Neural cell (in vitro differentiated cells): Measurements from ENCODE around the gene FGF14.
A peak's percentile ranks its signal among the peaks of the same experiment; 100 is the strongest.

ENCODE experiments used
- EP300 ChIP-seq: fragments of 450-650 bp; conservative IDR thresholded peaks from 2 replicates; pipeline ENCODE4 v1.6.1; 2014; ENCODE audit warnings: antibody characterized with exemption, mild to moderate bottlenecking, moderate library complexity; ENCODE audit not compliant: poor library complexity, severe bottlenecking
- EZH2 ChIP-seq: fragments of 200-600, 300-800 bp; shearing (Covaris generic), sonication (generic); IDR thresholded peaks from 2 replicates; pipeline ENCODE4 v1.6.1; 2014; ENCODE audit warnings: antibody characterized with exemption, low read length, borderline replicate concordance, mild to moderate bottlenecking; ENCODE audit not compliant: insufficient read depth, poor library complexity, severe bottlenecking
- MXI1 ChIP-seq: fragments of 450-650 bp; conservative IDR thresholded peaks from 2 replicates; pipeline ENCODE4 v1.6.1; 2014; ENCODE audit warnings: antibody characterized with exemption, mild to moderate bottlenecking; ENCODE audit not compliant: poor library complexity, severe bottlenecking
- POLR2AphosphoS5 ChIP-seq: IDR thresholded peaks from 2 replicates; pipeline ENCODE4 v1.6.1; 2012
- RAD21 ChIP-seq: fragments of 450-650 bp; conservative IDR thresholded peaks from 2 replicates; pipeline ENCODE4 v1.6.1; 2014; ENCODE audit warnings: antibody characterized with exemption, mild to moderate bottlenecking, moderate library complexity
- SMC3 ChIP-seq: fragments of 450-650 bp; conservative IDR thresholded peaks from 2 replicates; pipeline ENCODE4 v1.6.1; 2014; ENCODE audit warnings: antibody characterized with exemption, mild to moderate bottlenecking, moderate library complexity; ENCODE audit not compliant: poor library complexity
- TAF1 ChIP-seq: IDR thresholded peaks from 2 replicates; pipeline ENCODE4 v1.6.1; 2012; ENCODE audit warnings: low read depth
- TF ChIP-seq, protein P1 (sequence below): fragments of 450-650 bp; IDR thresholded peaks from 2 replicates; pipeline ENCODE4 v1.5.1; 2014; ENCODE audit warnings: antibody characterized with exemption, mild to moderate bottlenecking, moderate library complexity; ENCODE audit not compliant: poor library complexity, severe bottlenecking
- TF ChIP-seq, protein P2 (sequence below): IDR thresholded peaks from 2 replicates; pipeline ENCODE4 v1.6.1; 2012; ENCODE audit warnings: borderline replicate concordance

DNA sequence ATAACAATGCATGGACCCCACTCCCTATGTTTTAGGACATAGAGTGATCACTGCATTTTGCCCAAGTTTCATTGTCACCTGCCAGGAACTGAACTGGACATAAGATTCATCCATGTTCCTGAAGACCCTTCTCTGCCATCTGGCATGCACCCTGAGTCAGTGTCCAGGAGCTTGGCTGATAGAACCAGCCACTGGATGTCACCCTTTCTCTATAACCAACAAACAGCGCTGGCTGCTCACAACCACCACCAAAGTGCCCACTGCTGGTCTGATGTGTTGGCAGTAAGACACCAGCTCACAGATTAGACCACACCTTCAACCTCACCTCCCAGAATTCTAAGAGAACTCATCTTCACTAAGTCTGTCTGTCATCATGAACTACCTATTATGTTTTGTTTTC, 616.0 kb downstream of the FGF14 start:
- TF ChIP-seq POLR2AphosphoS5 (no peak), TAF1 (no peak), EZH2 (no peak), SMC3 (peak; percentile 73), EP300 (no peak), MXI1 (no peak), RAD21 (peak; percentile 68)
- TF ChIP-seq, protein P1, sequence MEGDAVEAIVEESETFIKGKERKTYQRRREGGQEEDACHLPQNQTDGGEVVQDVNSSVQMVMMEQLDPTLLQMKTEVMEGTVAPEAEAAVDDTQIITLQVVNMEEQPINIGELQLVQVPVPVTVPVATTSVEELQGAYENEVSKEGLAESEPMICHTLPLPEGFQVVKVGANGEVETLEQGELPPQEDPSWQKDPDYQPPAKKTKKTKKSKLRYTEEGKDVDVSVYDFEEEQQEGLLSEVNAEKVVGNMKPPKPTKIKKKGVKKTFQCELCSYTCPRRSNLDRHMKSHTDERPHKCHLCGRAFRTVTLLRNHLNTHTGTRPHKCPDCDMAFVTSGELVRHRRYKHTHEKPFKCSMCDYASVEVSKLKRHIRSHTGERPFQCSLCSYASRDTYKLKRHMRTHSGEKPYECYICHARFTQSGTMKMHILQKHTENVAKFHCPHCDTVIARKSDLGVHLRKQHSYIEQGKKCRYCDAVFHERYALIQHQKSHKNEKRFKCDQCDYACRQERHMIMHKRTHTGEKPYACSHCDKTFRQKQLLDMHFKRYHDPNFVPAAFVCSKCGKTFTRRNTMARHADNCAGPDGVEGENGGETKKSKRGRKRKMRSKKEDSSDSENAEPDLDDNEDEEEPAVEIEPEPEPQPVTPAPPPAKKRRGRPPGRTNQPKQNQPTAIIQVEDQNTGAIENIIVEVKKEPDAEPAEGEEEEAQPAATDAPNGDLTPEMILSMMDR, result peak; percentile 57
- TF ChIP-seq, protein P2, sequence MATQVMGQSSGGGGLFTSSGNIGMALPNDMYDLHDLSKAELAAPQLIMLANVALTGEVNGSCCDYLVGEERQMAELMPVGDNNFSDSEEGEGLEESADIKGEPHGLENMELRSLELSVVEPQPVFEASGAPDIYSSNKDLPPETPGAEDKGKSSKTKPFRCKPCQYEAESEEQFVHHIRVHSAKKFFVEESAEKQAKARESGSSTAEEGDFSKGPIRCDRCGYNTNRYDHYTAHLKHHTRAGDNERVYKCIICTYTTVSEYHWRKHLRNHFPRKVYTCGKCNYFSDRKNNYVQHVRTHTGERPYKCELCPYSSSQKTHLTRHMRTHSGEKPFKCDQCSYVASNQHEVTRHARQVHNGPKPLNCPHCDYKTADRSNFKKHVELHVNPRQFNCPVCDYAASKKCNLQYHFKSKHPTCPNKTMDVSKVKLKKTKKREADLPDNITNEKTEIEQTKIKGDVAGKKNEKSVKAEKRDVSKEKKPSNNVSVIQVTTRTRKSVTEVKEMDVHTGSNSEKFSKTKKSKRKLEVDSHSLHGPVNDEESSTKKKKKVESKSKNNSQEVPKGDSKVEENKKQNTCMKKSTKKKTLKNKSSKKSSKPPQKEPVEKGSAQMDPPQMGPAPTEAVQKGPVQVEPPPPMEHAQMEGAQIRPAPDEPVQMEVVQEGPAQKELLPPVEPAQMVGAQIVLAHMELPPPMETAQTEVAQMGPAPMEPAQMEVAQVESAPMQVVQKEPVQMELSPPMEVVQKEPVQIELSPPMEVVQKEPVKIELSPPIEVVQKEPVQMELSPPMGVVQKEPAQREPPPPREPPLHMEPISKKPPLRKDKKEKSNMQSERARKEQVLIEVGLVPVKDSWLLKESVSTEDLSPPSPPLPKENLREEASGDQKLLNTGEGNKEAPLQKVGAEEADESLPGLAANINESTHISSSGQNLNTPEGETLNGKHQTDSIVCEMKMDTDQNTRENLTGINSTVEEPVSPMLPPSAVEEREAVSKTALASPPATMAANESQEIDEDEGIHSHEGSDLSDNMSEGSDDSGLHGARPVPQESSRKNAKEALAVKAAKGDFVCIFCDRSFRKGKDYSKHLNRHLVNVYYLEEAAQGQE, result no peak
